SH-SY5Y (cell line): ENCODE data around the gene POU4F1.

Experiments
- GATA2 ChIP-seq: IDR thresholded peaks from 2 replicates; pipeline ENCODE4 v1.6.1; 2011; ENCODE audit warnings: mild to moderate bottlenecking, low read depth, low read length
- GATA3 ChIP-seq: IDR thresholded peaks from 2 replicates; pipeline ENCODE4 v1.6.1; 2011; ENCODE audit warnings: low read depth, mild to moderate bottlenecking, low read length, moderate library complexity

GRCh38 chr13:78576261-78576660, 27.1 kb downstream of the POU4F1 start:
- no peak for TF ChIP-seq GATA2
- TF ChIP-seq GATA3 = no peak
